ENCODE measurements around the gene BID.
"Not testable (repeated sequence)": the region's sequence is repeated elsewhere in the genome, so short reads cannot be mapped to it uniquely, and the experiment has no call there.

BID gene

DNA sequence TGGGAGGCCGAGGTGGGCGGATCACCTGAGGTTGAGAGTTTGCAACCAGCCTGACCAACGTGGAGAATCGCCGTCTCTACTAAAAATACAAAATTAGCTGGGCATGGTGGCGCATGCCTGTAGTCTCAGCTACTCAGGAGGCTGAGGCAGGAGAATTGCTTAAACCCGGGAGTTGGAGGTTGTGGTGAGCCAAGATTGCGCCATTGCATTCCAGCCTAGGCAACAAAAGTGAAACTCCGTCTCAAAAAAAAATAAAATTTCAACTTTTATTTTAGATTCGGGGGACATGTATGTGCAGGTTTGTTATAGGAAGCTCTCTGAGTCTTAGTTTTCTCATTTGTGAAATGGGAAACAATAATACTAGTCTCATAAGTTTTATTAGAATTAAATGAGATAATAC lies 77.1 kb downstream of the BID start:
- not testable (repeated sequence) for H3K9ac ChIP-seq (ENCODE audit: low read depth, low read length); H3K36me3 ChIP-seq (ENCODE audit: control insufficient read depth, insufficient read depth, low read length); H3K4me3 ChIP-seq (ENCODE audit: low read depth, low read length); H3K9me3 ChIP-seq (ENCODE audit: control insufficient read depth, insufficient read depth, low read length); H3K27me3 ChIP-seq (ENCODE audit: control insufficient read depth, insufficient read depth, low read length)
- peaks cover 17% of the 10 kb centered on the region for H3K4me1 ChIP-seq (ENCODE audit: control insufficient read depth, insufficient read depth, low read length)

DNA sequence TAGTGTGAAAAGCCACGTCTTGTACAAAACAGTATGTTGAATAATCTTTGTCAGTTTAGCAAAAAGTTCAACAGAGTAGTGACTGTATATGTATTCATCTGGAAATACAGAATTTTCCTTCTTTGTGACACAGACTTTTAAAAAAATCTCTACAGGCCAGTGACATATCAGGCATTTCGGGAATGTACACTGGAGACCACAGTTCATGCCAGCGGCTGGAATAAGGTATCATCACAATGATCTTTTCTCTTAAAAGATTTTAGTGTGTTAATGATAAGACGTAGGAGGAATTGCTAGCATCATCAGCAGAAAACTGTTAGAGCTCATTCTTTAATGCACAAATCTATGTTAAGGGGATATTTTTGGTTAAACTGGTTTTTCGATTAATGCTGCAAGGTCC lies 78.3 kb downstream of the BID start:
- Histone ChIP-seq H3K36me3 (ENCODE audit: control insufficient read depth, insufficient read depth, low read length) (no peaks in the 10 kb centered on the region), H3K4me1 (ENCODE audit: control insufficient read depth, insufficient read depth, low read length) (peaks cover 14% of the 10 kb centered on the region), H3K27me3 (ENCODE audit: control insufficient read depth, insufficient read depth, low read length) (no peaks in the 10 kb centered on the region), H3K9ac (ENCODE audit: low read depth, low read length) (no peak overlapping the region), H3K4me3 (ENCODE audit: low read depth, low read length) (no peak overlapping the region), H3K9me3 (ENCODE audit: control insufficient read depth, insufficient read depth, low read length) (no peaks in the 10 kb centered on the region)

DNA sequence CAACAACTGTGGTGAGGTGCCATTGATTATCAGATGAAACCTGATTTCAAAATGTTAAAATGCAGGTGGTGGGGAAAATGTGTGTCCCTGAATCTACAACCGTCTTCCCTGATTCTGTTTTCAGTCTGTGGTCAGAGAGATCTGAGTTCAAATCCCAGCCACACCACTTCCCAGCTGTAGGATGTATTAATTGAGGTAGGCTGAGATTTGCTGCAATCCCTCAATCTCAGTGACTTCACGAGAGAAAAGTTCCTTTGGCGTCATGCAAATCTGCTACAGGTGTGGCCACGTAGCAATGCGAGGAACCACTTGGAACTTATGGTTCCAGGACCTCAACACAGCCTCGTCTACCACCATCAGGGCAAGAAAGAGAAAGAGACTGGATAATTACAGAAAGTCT lies 79.5 kb downstream of the BID start:
- Histone ChIP-seq H3K36me3 (ENCODE audit: control insufficient read depth, insufficient read depth, low read length) (no peaks in the 10 kb centered on the region), H3K4me1 (ENCODE audit: control insufficient read depth, insufficient read depth, low read length) (peaks cover 1% of the 10 kb centered on the region), H3K4me3 (ENCODE audit: low read depth, low read length) (no peak overlapping the region), H3K27me3 (ENCODE audit: control insufficient read depth, insufficient read depth, low read length) (no peaks in the 10 kb centered on the region), H3K9ac (ENCODE audit: low read depth, low read length) (no peak overlapping the region), H3K9me3 (ENCODE audit: control insufficient read depth, insufficient read depth, low read length) (no peaks in the 10 kb centered on the region)

DNA sequence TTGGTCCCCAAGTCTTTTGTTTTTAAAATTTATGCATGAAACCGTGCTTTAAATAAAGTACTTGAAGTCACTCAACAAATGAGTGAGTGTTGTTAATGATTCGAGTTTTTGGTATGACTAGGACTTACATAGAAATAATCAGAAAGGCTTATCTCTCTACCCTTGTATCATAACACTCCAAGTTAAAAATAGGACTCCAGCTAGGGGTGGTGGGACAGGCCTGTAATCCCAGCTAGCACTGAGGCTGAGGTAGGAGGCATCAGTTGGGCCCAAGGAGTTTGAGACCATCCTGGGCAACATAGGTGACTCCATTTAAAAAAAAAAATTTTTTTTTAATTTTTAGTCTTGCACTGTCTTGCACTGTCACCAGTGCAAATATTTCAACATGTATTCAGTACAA lies 80.1 kb downstream of the BID start:
- H3K27me3 ChIP-seq (ENCODE audit: control insufficient read depth, insufficient read depth, low read length): no peaks in the 10 kb centered on the region
- H3K4me3 ChIP-seq (ENCODE audit: low read depth, low read length): no peak overlapping the region
- H3K36me3 ChIP-seq (ENCODE audit: control insufficient read depth, insufficient read depth, low read length): no peaks in the 10 kb centered on the region
- H3K4me1 ChIP-seq (ENCODE audit: control insufficient read depth, insufficient read depth, low read length): no peaks in the 10 kb centered on the region
- no peak overlapping the region for H3K9ac ChIP-seq (ENCODE audit: low read depth, low read length)
- H3K9me3 ChIP-seq (ENCODE audit: control insufficient read depth, insufficient read depth, low read length): no peaks in the 10 kb centered on the region

DNA sequence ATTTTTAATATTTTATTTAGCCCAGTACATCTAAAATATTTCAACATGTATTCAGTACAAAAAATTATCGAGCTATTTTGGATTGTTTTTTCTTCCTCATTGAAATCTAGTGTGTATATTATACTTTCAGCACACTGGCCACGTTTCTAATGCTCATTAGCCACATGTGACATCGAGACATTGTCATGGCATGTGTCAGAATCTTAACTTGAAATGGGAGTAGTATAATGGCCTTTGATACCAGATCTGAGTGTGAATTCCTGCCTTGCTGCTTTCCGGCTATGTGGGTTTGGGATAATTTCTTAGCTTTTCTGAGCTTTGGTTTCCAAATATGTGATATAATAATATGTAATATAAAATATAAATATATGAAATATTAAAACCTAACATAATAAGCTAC lies 81.4 kb downstream of the BID start:
- Histone ChIP-seq H3K36me3 (ENCODE audit: control insufficient read depth, insufficient read depth, low read length) (no peaks in the 10 kb centered on the region), H3K4me1 (ENCODE audit: control insufficient read depth, insufficient read depth, low read length) (no peaks in the 10 kb centered on the region), H3K9me3 (ENCODE audit: control insufficient read depth, insufficient read depth, low read length) (no peaks in the 10 kb centered on the region), H3K4me3 (ENCODE audit: low read depth, low read length) (no peak overlapping the region), H3K9ac (ENCODE audit: low read depth, low read length) (no peak overlapping the region), H3K27me3 (ENCODE audit: control insufficient read depth, insufficient read depth, low read length) (no peaks in the 10 kb centered on the region)

DNA sequence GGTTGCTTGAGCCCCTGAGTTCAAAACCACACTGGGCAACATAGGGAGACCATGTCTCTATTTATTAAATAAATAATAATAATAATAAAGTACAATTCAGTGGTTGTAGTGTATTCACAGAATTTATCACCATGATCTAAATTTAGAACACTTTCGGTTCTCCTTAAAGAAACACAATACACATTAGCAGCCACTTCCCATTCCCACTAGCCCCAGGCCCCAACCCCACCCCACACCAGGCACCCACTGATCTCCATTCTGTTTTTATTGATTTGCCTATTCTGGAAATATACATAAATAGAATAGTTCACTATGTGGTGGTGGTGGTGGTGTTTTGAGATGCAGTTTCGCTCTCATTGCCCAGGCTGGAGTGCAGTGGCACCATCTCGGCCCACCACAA lies 90.0 kb downstream of the BID start:
- Histone ChIP-seq H3K27me3 (ENCODE audit: control insufficient read depth, insufficient read depth, low read length) (no peaks in the 10 kb centered on the region), H3K36me3 (ENCODE audit: control insufficient read depth, insufficient read depth, low read length) (no peaks in the 10 kb centered on the region), H3K4me1 (ENCODE audit: control insufficient read depth, insufficient read depth, low read length) (no peaks in the 10 kb centered on the region), H3K9ac (ENCODE audit: low read depth, low read length) (no peak overlapping the region), H3K4me3 (ENCODE audit: low read depth, low read length) (no peak overlapping the region), H3K9me3 (ENCODE audit: control insufficient read depth, insufficient read depth, low read length) (no peaks in the 10 kb centered on the region)

All from iPS-15b (cell line).